Measurements from ENCODE around the gene CELA2A. TPM values are rescaled to one million over a fixed set of nuclear protein-coding genes. Genes with fewer than 3 reads are reported as not detected.

CELA2A gene
- polyA plus RNA-seq, 3 donors, result not detected

- Histone ChIP-seq H3K9me3 (replicated peaks in 1 of 2; ENCODE audit: control insufficient read depth in 1 of 2, insufficient read depth in 1 of 2, low read length in 2 of 2) (no peaks in the 10 kb centered on the region), H2AFZ (ENCODE audit: insufficient read depth, low read depth, low read length, poor library complexity, severe bottlenecking) (no peak overlapping the region), H3K4me2 (replicated peaks; ENCODE audit: extremely low read depth, low read length, poor library complexity, severe bottlenecking) (no peak overlapping the region), H4K20me1 (ENCODE audit: insufficient read depth, low read length) (peaks cover 100% of the 10 kb centered on the region), H3K9ac (ENCODE audit: insufficient read depth, low read length, poor library complexity, severe bottlenecking) (no peak overlapping the region), H3K36me3 (replicated peaks in 1 of 2; ENCODE audit: control insufficient read depth in 1 of 2, insufficient read depth in 2 of 2, low read length in 2 of 2) (peaks cover 72 to 92% of the 10 kb centered on the region in 2 donors), H3K4me3 (replicated peaks in 1 of 3; ENCODE audit: low read depth in 2 of 3, low read length in 3 of 3) (no peak overlapping the region), H3K27me3 (ENCODE audit: control insufficient read depth in 2 of 2, insufficient read depth in 2 of 2, low read length in 2 of 2) (no peaks in the 10 kb centered on the region), H3K79me2 (ENCODE audit: insufficient read depth, low read length) (peaks cover 81% of the 10 kb centered on the region), H3K4me1 (ENCODE audit: control insufficient read depth in 1 of 2, insufficient read depth in 2 of 2, low read length in 2 of 2) (peaks cover 32 to 88% of the 10 kb centered on the region in 2 donors), H3K27ac (ENCODE audit: low read depth in 1 of 2, low read length in 2 of 2) (peak overlapping the region in 1 of 2 donors; percentile 84)
- Mint-ChIP-seq H3K27ac (peak overlapping the region in 6 of 7 donors; percentile 57 to 91 (median 86)), H3K27me3 (ENCODE audit: low read depth in 3 of 3) (peaks cover 0 to 2% (median 2%) of the 10 kb centered on the region in 3 donors), H3K36me3 (peaks cover 63 to 94% of the 10 kb centered on the region in 2 donors), H3K4me1 (peaks cover 60% of the 10 kb centered on the region), H3K4me3 (no peak overlapping the region), H3K9me3 (no peaks in the 10 kb centered on the region)
- no peak for TF ChIP-seq CTCF (IDR thresholded peaks at IDR 0.05)
- intact Hi-C loops (cut with micrococcal nuclease), result no loop called here
- WGBS (ENCODE audit: insufficient coverage), result 98% methylated on average over 5 of the region's 10 CpGs
- DNase-seq, result no peak
Measured at GRCh38 chr1:15425521-15425920, 31.0 kb upstream of the CELA2A start.

GRCh38 chr1:15425958-15426357 is 30.6 kb upstream of the CELA2A start:
- no peak for DNase-seq
- no peak overlapping the region for H3K9ac ChIP-seq (ENCODE audit: insufficient read depth, low read length, poor library complexity, severe bottlenecking)
- H3K4me3 ChIP-seq (replicated peaks in 1 of 3; ENCODE audit: low read depth in 2 of 3, low read length in 3 of 3), result no peak overlapping the region
- H3K9me3 ChIP-seq (replicated peaks in 1 of 2; ENCODE audit: control insufficient read depth in 1 of 2, insufficient read depth in 1 of 2, low read length in 2 of 2), result no peaks in the 10 kb centered on the region
- no peak for TF ChIP-seq CTCF (IDR thresholded peaks at IDR 0.05)
- peaks cover 63 to 94% of the 10 kb centered on the region in 2 donors for H3K36me3 Mint-ChIP-seq
- peak overlapping the region; percentile 26 to 84 for H3K27ac ChIP-seq (ENCODE audit: low read depth in 1 of 2, low read length in 2 of 2)
- H3K27me3 Mint-ChIP-seq (ENCODE audit: low read depth in 3 of 3), result peaks cover 0 to 2% (median 2%) of the 10 kb centered on the region in 3 donors
- no peaks in the 10 kb centered on the region for H3K27me3 ChIP-seq (ENCODE audit: control insufficient read depth in 2 of 2, insufficient read depth in 2 of 2, low read length in 2 of 2)
- H3K36me3 ChIP-seq (replicated peaks in 1 of 2; ENCODE audit: control insufficient read depth in 1 of 2, insufficient read depth in 2 of 2, low read length in 2 of 2), result peaks cover 71 to 92% of the 10 kb centered on the region in 2 donors
- no peak overlapping the region for H3K4me3 Mint-ChIP-seq
- H3K4me1 Mint-ChIP-seq, result peaks cover 59% of the 10 kb centered on the region
- intact Hi-C loops (cut with micrococcal nuclease), result no loop called here
- peaks cover 32 to 88% of the 10 kb centered on the region in 2 donors for H3K4me1 ChIP-seq (ENCODE audit: control insufficient read depth in 1 of 2, insufficient read depth in 2 of 2, low read length in 2 of 2)
- H3K4me2 ChIP-seq (replicated peaks; ENCODE audit: extremely low read depth, low read length, poor library complexity, severe bottlenecking), result no peak overlapping the region
- H3K9me3 Mint-ChIP-seq, result peaks cover 0 to 2% (median 0%) of the 10 kb centered on the region in 7 donors
- peaks cover 76% of the 10 kb centered on the region for H3K79me2 ChIP-seq (ENCODE audit: insufficient read depth, low read length)
- peak overlapping the region; percentile 83 to 92 (median 88) for H3K27ac Mint-ChIP-seq
- H2AFZ ChIP-seq (ENCODE audit: insufficient read depth, low read depth, low read length, poor library complexity, severe bottlenecking), result no peak overlapping the region
- H4K20me1 ChIP-seq (ENCODE audit: insufficient read depth, low read length), result peaks cover 100% of the 10 kb centered on the region
- 100% methylated on average over 1 of the region's 6 CpGs for WGBS (ENCODE audit: insufficient coverage)
